Activated CD8-positive, alpha-beta memory T cell treated with anti-CD3 and anti-CD28 coated beads, Interleukin-2, amount 50 U/mL, for 4 hours (primary cell): ENCODE measurements around the gene TIMELESS.
A peak's percentile ranks its signal among the peaks of the same experiment; 100 is the strongest.
"Not testable (repeated sequence)": the region's sequence is repeated elsewhere in the genome, so short reads cannot be mapped to it uniquely, and the experiment has no call there.

Source experiments
- DNase-seq: peaks from one replicate; pipeline ENCODE4 v3.0.0-alpha.2; 2020

TIMELESS gene

GRCh38 chr12:56448860-56449621, at the start of gene TIMELESS:
TIMELESS (minus strand) TSS chr12:56449426; CDS start chr12:56434170, 15,256 bp downstream.
- peak; percentile 79 for DNase-seq

GRCh38 chr12:56498126-56498902, 49.1 kb upstream of the TIMELESS start:
- DNase-seq = not testable (repeated sequence)

- DNase-seq = peak; percentile 69
These were observed 47.5 kb upstream of the TIMELESS start for GRCh38 chr12:56496704-56497103.

- DNase-seq = not testable (repeated sequence)
These were observed 45.3 kb upstream of the TIMELESS start for GRCh38 chr12:56494481-56494880.

GRCh38 chr12:56494106-56494415, 44.8 kb upstream of the TIMELESS start:
- DNase-seq = not testable (repeated sequence)

GRCh38 chr12:56493409-56494105, 44.3 kb upstream of the TIMELESS start:
- DNase-seq = not testable (repeated sequence)

- no peak for DNase-seq
These were observed 41.1 kb upstream of the TIMELESS start for GRCh38 chr12:56490360-56490759.

GRCh38 chr12:56488041-56488955, 39.1 kb upstream of the TIMELESS start, which contains the start of gene GLS2:
GLS2 (minus strand) TSS chr12:56488161; CDS start chr12:56488118, 43 bp downstream.
- DNase-seq = peak; percentile 71

- DNase-seq = peak; percentile 32
These were observed 38.3 kb upstream of the TIMELESS start for GRCh38 chr12:56487448-56488040.

- no peak for DNase-seq
These were observed 37.5 kb upstream of the TIMELESS start for GRCh38 chr12:56486694-56487093.

- no peak for DNase-seq
These were observed 35.3 kb upstream of the TIMELESS start for GRCh38 chr12:56484566-56484965.

- DNase-seq = no peak
These were observed 30.4 kb upstream of the TIMELESS start for GRCh38 chr12:56479625-56480024.

GRCh38 chr12:56477521-56478225, 28.4 kb upstream of the TIMELESS start:
- DNase-seq = no peak

GRCh38 chr12:56476972-56477432, 27.8 kb upstream of the TIMELESS start:
- DNase-seq = no peak

- no peak for DNase-seq
These were observed 26.9 kb upstream of the TIMELESS start for GRCh38 chr12:56476143-56476542.

- no peak for DNase-seq
These were observed 25.2 kb upstream of the TIMELESS start for GRCh38 chr12:56474389-56474788.

- no peak for DNase-seq
These were observed 20.0 kb upstream of the TIMELESS start for GRCh38 chr12:56469007-56469930.

GRCh38 chr12:56468216-56469006, 19.2 kb upstream of the TIMELESS start, which contains the start of gene SPRYD4:
SPRYD4 (plus strand) TSS chr12:56468578; CDS start chr12:56468592, 14 bp downstream.
- peak; percentile 94 for DNase-seq

GRCh38 chr12:56462565-56462964, 13.3 kb upstream of the TIMELESS start:
- DNase-seq = no peak
